ENCODE results near the gene CFAP52. TPM values are rescaled to one million over a fixed set of nuclear protein-coding genes. Genes with fewer than 3 reads are reported as not detected.
A peak's percentile ranks its signal among the peaks of the same experiment; 100 is the strongest.

Gene CFAP52
- polyA plus RNA-seq, 2 of the 4 experiments (the other 2 are of a cell fraction) = 0.23 TPM; not detected in 1

DNA sequence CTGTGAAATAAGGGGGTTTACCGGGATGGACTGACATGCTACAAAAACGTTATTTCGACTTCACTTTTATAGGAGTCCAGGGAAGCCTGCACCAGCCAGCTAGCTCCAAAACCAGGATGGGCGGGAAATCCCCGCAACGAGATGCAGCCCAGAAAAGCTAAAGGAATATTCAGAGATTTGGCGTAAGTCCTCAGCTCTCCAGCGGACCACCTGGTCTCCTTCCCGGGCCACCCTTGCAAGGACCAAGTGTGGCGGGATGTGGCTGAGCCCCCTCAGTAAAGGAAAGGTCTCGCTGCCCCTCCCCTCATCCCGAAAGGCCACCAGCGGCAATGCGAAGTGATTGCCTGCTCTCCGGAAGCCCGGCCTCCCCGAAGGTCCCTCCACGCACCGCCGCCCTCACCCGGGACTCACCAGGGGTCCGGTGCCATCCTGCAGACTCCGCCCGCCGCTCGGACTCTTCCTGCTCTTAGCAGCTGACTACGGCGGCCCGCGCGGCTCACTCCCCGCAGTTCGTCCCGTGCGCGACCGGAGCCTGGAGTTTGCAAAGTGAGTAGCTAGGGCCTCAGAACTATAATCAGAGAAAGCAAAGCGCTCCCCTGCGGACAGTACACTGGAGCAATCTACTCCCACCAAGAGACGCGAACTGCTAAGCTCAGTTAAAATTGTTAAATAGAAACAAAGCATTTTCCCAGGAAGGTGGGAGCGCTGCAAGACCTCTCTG, 901 bp upstream of the CFAP52 start, which contains the start of gene STX8 (continued):
- TF ChIP-seq ELK1 (IDR thresholded peaks at IDR 0.05; ENCODE audit: low read depth, low read length) (no peak), HES2 (IDR thresholded peaks at IDR 0.05) (no peak), POLR2A (IDR thresholded peaks at IDR 0.05; ENCODE audit: low read length) (peak; percentile 83)
- TF ChIP-seq, protein P1, sequence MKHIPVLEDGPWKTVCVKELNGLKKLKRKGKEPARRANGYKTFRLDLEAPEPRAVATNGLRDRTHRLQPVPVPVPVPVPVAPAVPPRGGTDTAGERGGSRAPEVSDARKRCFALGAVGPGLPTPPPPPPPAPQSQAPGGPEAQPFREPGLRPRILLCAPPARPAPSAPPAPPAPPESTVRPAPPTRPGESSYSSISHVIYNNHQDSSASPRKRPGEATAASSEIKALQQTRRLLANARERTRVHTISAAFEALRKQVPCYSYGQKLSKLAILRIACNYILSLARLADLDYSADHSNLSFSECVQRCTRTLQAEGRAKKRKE (CRISPR knock-in tag; IDR thresholded peaks at IDR 0.05; ENCODE audit: low read depth) = no peak

DNA sequence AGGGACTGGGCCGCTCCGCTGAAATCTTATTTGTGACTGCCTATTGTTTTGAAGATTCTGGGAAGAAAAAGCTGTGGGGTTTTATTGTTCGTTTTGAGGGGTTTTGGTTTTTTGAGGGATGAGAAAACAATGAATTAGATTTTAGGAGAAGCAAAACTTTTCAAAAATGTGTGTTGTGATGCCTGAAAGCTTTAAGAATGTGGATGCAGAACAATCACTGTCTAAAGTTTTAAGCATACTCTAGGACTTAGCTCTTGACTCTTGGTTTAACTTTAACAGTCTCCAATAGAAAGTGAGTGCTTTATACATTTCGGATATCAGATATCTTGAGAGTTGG, 899 bp downstream of the CFAP52 start:
- ATAC-seq (no peak), FAIRE-seq (peak; percentile 94), DNase-seq (ENCODE audit: low read depth in 1 of 2, low spot score in 1 of 2) (no peak)
- Histone ChIP-seq H3K9me3 (no peaks in the 10 kb centered on the region), H3K4me2 (no peak overlapping the region; the same call in 2 of the 3 replicates), H3K27ac (no peak overlapping the region), H3K4me3 (no peak overlapping the region), H3K4me1 (peaks cover 15% of the 10 kb centered on the region)
- 17% methylated on average over 4 of the region's 4 CpGs for WGBS (ENCODE audit: missing lambda C conversion rate)
- no peak for TF ChIP-seq CHD4 (IDR thresholded peaks at IDR 0.05; ENCODE audit: borderline replicate concordance)
- no peak for TF ChIP-seq POLR2AphosphoS2 (conservative IDR thresholded peaks at IDR 0.05; ENCODE audit: low read length)
- no peak for TF ChIP-seq CHD2 (IDR thresholded peaks at IDR 0.05; ENCODE audit: low read length, partially characterized antibody)
- no peak for TF ChIP-seq SREBF2 (IDR thresholded peaks at IDR 0.05)
- no peak for TF ChIP-seq TP53 (CRISPR knock-in tag; IDR thresholded peaks at IDR 0.05)
- no peak; the same call in 2 of the 3 replicates for TF ChIP-seq CTCF (IDR thresholded peaks at IDR 0.05)
- TF ChIP-seq ZFP36 (IDR thresholded peaks at IDR 0.05; ENCODE audit: borderline replicate concordance, partially characterized antibody) = no peak
- TF ChIP-seq ELK1 (IDR thresholded peaks at IDR 0.05; ENCODE audit: low read depth, low read length) = no peak
- TF ChIP-seq EHMT2 (IDR thresholded peaks at IDR 0.05; ENCODE audit: low read depth) = no peak
- no peak for TF ChIP-seq HOXA7 (CRISPR knock-in tag; IDR thresholded peaks at IDR 0.05)
- no peak for TF ChIP-seq SMC3 (IDR thresholded peaks at IDR 0.05)
- no peak for TF ChIP-seq JUN (IDR thresholded peaks at IDR 0.05)
- POLR2A ChIA-PET = interaction anchor here (1.0 kb wide), 1 partner anchor 69 kb away, joined by 4 read pairs; the partner anchor contains the start of gene USP43
- CTCF ChIA-PET = interaction anchor here (0.6 to 3.6 kb wide), 64 partner anchors 8 to 935 kb away, joined by 3 to 44 read pairs (median 4); partner anchors contain the start of gene USP43

GRCh38 chr17:9587969-9588656, 11.7 kb downstream of the CFAP52 start:
- H3K4me3 ChIP-seq = no peak overlapping the region
- TF ChIP-seq JUNB (IDR thresholded peaks at IDR 0.05) (no peak), REST (IDR thresholded peaks at IDR 0.05) (no peak), MAFK (IDR thresholded peaks at IDR 0.05; ENCODE audit: partially characterized antibody) (peak; percentile 45)
- FAIRE-seq (peak; percentile 43), DNase-seq (ENCODE audit: low read depth in 1 of 2, low spot score in 1 of 2) (peak in 1 of 2 experiments; percentile 24), ATAC-seq (no peak)
- CTCF ChIA-PET = interaction anchor here (0.6 to 4.0 kb wide), 2 partner anchors 11 to 138 kb away, joined by 3 to 35 read pairs; partner anchors contain the start of genes CFAP52 and STX8
- 66% methylated on average over 10 of the region's 10 CpGs for WGBS (ENCODE audit: missing lambda C conversion rate)
- no peaks in the 10 kb centered on the region for H3K4me1 ChIP-seq
- POLR2A ChIA-PET = no interaction called here
- 0 out of 3 replicates have a peak, but pooled peaks cover 4% of the 10 kb centered on the region for H3K9me3 ChIP-seq
- no peak overlapping the region for H3K27ac ChIP-seq
- no peak overlapping the region for H3K4me2 ChIP-seq

Measured in A549 (cell line).